Measurements from ENCODE around the gene ARPC5L.

The ARPC5L gene

GRCh38 chr9:124877021-124877782, 15.3 kb downstream of the ARPC5L start:
- DNase-seq (ENCODE audit: low read depth): no peak
- no peak overlapping the region for H3K4me3 ChIP-seq (ENCODE audit: low read depth, low read length)
- no peak for TF ChIP-seq CTCF (IDR thresholded peaks at IDR 0.05; ENCODE audit: control insufficient read depth, extremely low read depth, insufficient read depth)

GRCh38 chr9:124878021-124878420, 16.1 kb downstream of the ARPC5L start:
- DNase-seq (ENCODE audit: low read depth): no peak
- no peak overlapping the region for H3K4me3 ChIP-seq (ENCODE audit: low read depth, low read length)
- no peak for TF ChIP-seq CTCF (IDR thresholded peaks at IDR 0.05; ENCODE audit: control insufficient read depth, extremely low read depth, insufficient read depth)

- no peak for DNase-seq (ENCODE audit: low read depth)
- no peak overlapping the region for H3K4me3 ChIP-seq (ENCODE audit: low read depth, low read length)
- no peak for TF ChIP-seq CTCF (IDR thresholded peaks at IDR 0.05; ENCODE audit: control insufficient read depth, extremely low read depth, insufficient read depth)
These were observed 16.6 kb downstream of the ARPC5L start for GRCh38 chr9:124878518-124878917.

- no peak for TF ChIP-seq CTCF (IDR thresholded peaks at IDR 0.05; ENCODE audit: control insufficient read depth, extremely low read depth, insufficient read depth)
- DNase-seq (ENCODE audit: low read depth): no peak
- no peak overlapping the region for H3K4me3 ChIP-seq (ENCODE audit: low read depth, low read length)
These were observed 17.3 kb downstream of the ARPC5L start for GRCh38 chr9:124879226-124879625.

GRCh38 chr9:124880501-124880900, 18.6 kb downstream of the ARPC5L start:
- H3K4me3 ChIP-seq (ENCODE audit: low read depth, low read length): no peak overlapping the region
- no peak for TF ChIP-seq CTCF (IDR thresholded peaks at IDR 0.05; ENCODE audit: control insufficient read depth, extremely low read depth, insufficient read depth)
- DNase-seq (ENCODE audit: low read depth): no peak

GRCh38 chr9:124881138-124881743, 19.3 kb downstream of the ARPC5L start:
- TF ChIP-seq CTCF (IDR thresholded peaks at IDR 0.05; ENCODE audit: control insufficient read depth, extremely low read depth, insufficient read depth): no peak

More at GRCh38 chr9:124881138-124881743, 19.3 kb downstream of the ARPC5L start:
- H3K4me3 ChIP-seq (ENCODE audit: low read depth, low read length): no peak overlapping the region
- no peak for DNase-seq (ENCODE audit: low read depth)

Measured in LNCaP clone FGC (cell line).